NT2/D1 (cell line): ENCODE data around the gene DMD.

ENCODE experiments used
- DNase-seq: peaks from one replicate; pipeline ENCODE4 v3.0.0-alpha.2; 2011; ENCODE audit warnings: low read depth, low spot score
- H3K27me3 ChIP-seq: 2 replicates; pipeline ENCODE4 v1.6.0; 2011; ENCODE audit warnings: mild to moderate bottlenecking; ENCODE audit not compliant: insufficient read length, insufficient read depth
- H3K36me3 ChIP-seq: 2 replicates; pipeline ENCODE4 v1.6.1; 2011; ENCODE audit warnings: mild to moderate bottlenecking, low read length, mixed read lengths; ENCODE audit not compliant: insufficient read depth, insufficient read length
- H3K4me1 ChIP-seq: 2 replicates; pipeline ENCODE4 v1.5.1; 2011; ENCODE audit not compliant: insufficient read depth, insufficient read length
- H3K4me3 ChIP-seq: 2 replicates; pipeline ENCODE4 v1.5.1; 2011; ENCODE audit warnings: low read depth; ENCODE audit not compliant: insufficient read length
- H3K9ac ChIP-seq: 2 replicates; pipeline ENCODE4 v1.6.0; 2011; ENCODE audit warnings: low read depth; ENCODE audit not compliant: insufficient read length
- H3K9me3 ChIP-seq: 2 replicates; pipeline ENCODE4 v1.5.1; 2011; ENCODE audit warnings: mild to moderate bottlenecking, low read length; ENCODE audit not compliant: insufficient read depth
- SUZ12 ChIP-seq: IDR thresholded peaks from 2 replicates; pipeline ENCODE4 v1.6.1; 2011; ENCODE audit not compliant: insufficient read length, insufficient read depth; ENCODE audit errors: extremely low read depth
- YY1 ChIP-seq: IDR thresholded peaks from 2 replicates; pipeline ENCODE4 v1.6.1; 2011; ENCODE audit not compliant: insufficient read length, insufficient read depth
- ZNF274 ChIP-seq: IDR thresholded peaks from 2 replicates; pipeline ENCODE4 v1.6.1; 2011; ENCODE audit warnings: mild to moderate bottlenecking, low read depth, low read length

DMD gene

DNA sequence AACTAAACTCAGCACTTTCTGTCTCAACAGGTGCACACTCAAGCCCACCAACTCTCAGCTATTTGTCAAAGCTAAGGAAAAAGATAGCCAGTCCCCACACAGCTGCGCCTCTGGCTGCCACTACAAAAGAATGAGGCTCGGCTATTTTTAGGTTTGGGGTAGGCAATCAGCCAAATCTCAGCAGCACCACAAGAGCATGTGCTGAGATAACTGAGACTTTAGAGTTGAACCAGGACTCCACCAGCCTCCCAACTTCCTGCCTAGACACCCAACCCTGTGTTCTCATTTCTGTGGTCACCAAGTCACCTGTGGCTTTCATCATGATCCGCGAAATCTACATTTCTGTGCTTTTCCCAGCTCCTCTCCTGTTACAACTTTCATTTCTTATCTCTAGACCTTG lies 28.0 kb downstream of the DMD start:
- no peaks in the 10 kb centered on the region for H3K9me3 ChIP-seq
- no peak for DNase-seq
- no peaks in the 10 kb centered on the region for H3K4me1 ChIP-seq
- H3K9ac ChIP-seq = no peak overlapping the region
- H3K36me3 ChIP-seq = no peaks in the 10 kb centered on the region
- no peak for TF ChIP-seq ZNF274
- TF ChIP-seq SUZ12 = no peak
- TF ChIP-seq YY1 = no peak
- no peaks in the 10 kb centered on the region for H3K27me3 ChIP-seq
- no peak overlapping the region for H3K4me3 ChIP-seq

- no peak for DNase-seq
- TF ChIP-seq YY1 (no peak), ZNF274 (no peak), SUZ12 (no peak)
- no peak overlapping the region for H3K4me3 ChIP-seq
- H3K4me1 ChIP-seq = no peaks in the 10 kb centered on the region
- H3K9me3 ChIP-seq = no peaks in the 10 kb centered on the region
- no peaks in the 10 kb centered on the region for H3K27me3 ChIP-seq
- no peak overlapping the region for H3K9ac ChIP-seq
- H3K36me3 ChIP-seq = no peaks in the 10 kb centered on the region
These were observed 32.7 kb downstream of the DMD start for GRCh38 chrX:33178690-33179089.

GRCh38 chrX:33178218-33178617 lies 33.1 kb downstream of the DMD start:
- Histone ChIP-seq H3K27me3 (no peaks in the 10 kb centered on the region), H3K9ac (no peak overlapping the region), H3K4me3 (no peak overlapping the region), H3K36me3 (no peaks in the 10 kb centered on the region), H3K4me1 (no peaks in the 10 kb centered on the region), H3K9me3 (no peaks in the 10 kb centered on the region)
- DNase-seq = no peak
- TF ChIP-seq ZNF274 (no peak), SUZ12 (no peak), YY1 (no peak)

- Histone ChIP-seq H3K27me3 (no peaks in the 10 kb centered on the region), H3K4me1 (no peaks in the 10 kb centered on the region), H3K36me3 (no peaks in the 10 kb centered on the region), H3K4me3 (no peak overlapping the region), H3K9ac (no peak overlapping the region), H3K9me3 (no peaks in the 10 kb centered on the region)
- DNase-seq = no peak
- no peak for TF ChIP-seq ZNF274
- TF ChIP-seq SUZ12 = no peak
- no peak for TF ChIP-seq YY1
These were observed 36.1 kb downstream of the DMD start for GRCh38 chrX:33175201-33175600.

- TF ChIP-seq SUZ12 = no peak
- no peak for TF ChIP-seq YY1
- no peak for TF ChIP-seq ZNF274
- H3K4me3 ChIP-seq = no peak overlapping the region
- no peaks in the 10 kb centered on the region for H3K4me1 ChIP-seq
- H3K9me3 ChIP-seq = no peaks in the 10 kb centered on the region
- H3K36me3 ChIP-seq = no peaks in the 10 kb centered on the region
- DNase-seq = no peak
- H3K9ac ChIP-seq = no peak overlapping the region
- H3K27me3 ChIP-seq = no peaks in the 10 kb centered on the region
These were observed 40.3 kb downstream of the DMD start for GRCh38 chrX:33171041-33171440.

DNA sequence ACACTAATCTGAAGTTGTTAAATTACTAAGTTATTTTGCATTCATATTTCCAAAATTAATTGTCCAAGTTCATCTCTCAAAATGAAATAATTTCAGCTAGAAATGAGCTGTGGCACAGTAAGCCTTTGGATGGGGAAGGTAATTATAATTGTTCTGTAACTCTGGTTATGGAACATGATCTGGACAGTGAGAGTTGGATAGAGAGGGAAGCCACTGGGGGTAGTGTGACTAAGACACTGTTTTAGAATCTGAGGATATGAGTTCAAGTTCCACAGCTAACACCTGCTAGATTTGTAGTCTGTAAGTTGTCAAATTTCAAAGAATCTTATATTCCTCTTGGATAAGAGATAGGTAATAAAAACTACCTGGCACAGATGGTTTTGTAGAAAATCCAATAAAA lies 49.5 kb downstream of the DMD start:
- no peaks in the 10 kb centered on the region for H3K9me3 ChIP-seq
- no peak for DNase-seq
- no peaks in the 10 kb centered on the region for H3K27me3 ChIP-seq

GRCh38 chrX:33160273-33160672 lies 51.1 kb downstream of the DMD start:
- Histone ChIP-seq H3K4me3 (no peak overlapping the region), H3K9me3 (no peaks in the 10 kb centered on the region), H3K9ac (no peak overlapping the region), H3K27me3 (no peaks in the 10 kb centered on the region), H3K36me3 (no peaks in the 10 kb centered on the region), H3K4me1 (no peaks in the 10 kb centered on the region)
- no peak for TF ChIP-seq ZNF274
- TF ChIP-seq SUZ12 = no peak
- no peak for TF ChIP-seq YY1
- DNase-seq = no peak

More for the DNA sequence above, 49.5 kb downstream of the DMD start:
- no peak overlapping the region for H3K9ac ChIP-seq
- no peaks in the 10 kb centered on the region for H3K4me1 ChIP-seq
- H3K36me3 ChIP-seq = no peaks in the 10 kb centered on the region
- TF ChIP-seq YY1 (no peak), ZNF274 (no peak), SUZ12 (no peak)
- no peak overlapping the region for H3K4me3 ChIP-seq
